HepG2 (cell line): ENCODE results near the gene SPOP. TPM values are rescaled to one million over a fixed set of nuclear protein-coding genes. Genes with fewer than 3 reads are reported as not detected.
A peak's percentile ranks its signal among the peaks of the same experiment; 100 is the strongest.

ENCODE experiments used
- ARID3A ChIP-seq: IDR thresholded peaks from 2 replicates; pipeline ENCODE4 v1.6.1; 2012; ENCODE audit warnings: low read depth, low read length, improper control_type of control experiment
- BRCA1 ChIP-seq: sonication (generic); formaldehyde crosslinking; IDR thresholded peaks from 2 replicates; pipeline ENCODE4 v1.4.0; 2020; ENCODE audit warnings: missing genetic modification reagents
- DNMT3B ChIP-seq: conservative IDR thresholded peaks from 2 replicates; pipeline ENCODE4 v1.6.1; 2016; ENCODE audit warnings: missing biosample characterization, control low read depth
- GPN1 ChIP-seq: sonication (generic); formaldehyde crosslinking; IDR thresholded peaks from 2 replicates; pipeline ENCODE4 v1.5.1; 2020; ENCODE audit warnings: missing genetic modification reagents, borderline replicate concordance
- HDAC2 ChIP-seq: sonication (generic); formaldehyde crosslinking; IDR thresholded peaks from 2 replicates; pipeline ENCODE4 v1.4.0; 2020; ENCODE audit warnings: missing genetic modification reagents
- HES4 ChIP-seq: sonication (generic); formaldehyde crosslinking; IDR thresholded peaks from 2 replicates; pipeline ENCODE4 v1.9.0; 2021; ENCODE audit warnings: mild to moderate bottlenecking, missing genetic modification reagents, borderline replicate concordance
- PCBP2 ChIP-seq: fragments of 200-400 bp; formaldehyde crosslinking; optimal IDR thresholded peaks from 2 replicates; pipeline ENCODE3; 2018; ENCODE audit warnings: low read length, low read depth; ENCODE audit not compliant: poor library complexity, severe bottlenecking
- REPIN1 ChIP-seq: sonication (generic); formaldehyde crosslinking; IDR thresholded peaks from 2 replicates; pipeline ENCODE4 v1.8.0; 2022; ENCODE audit warnings: missing genetic modification reagents, low read depth, mild to moderate bottlenecking, borderline replicate concordance
- SP1 ChIP-seq, 2 experiments: fragments of 450-650 bp in 1 of 2; sonication (generic) in 1 of 2; formaldehyde crosslinking in 1 of 2; IDR thresholded peaks; 2 replicates each; pipeline versions ENCODE4 v1.4.0 to v1.6.1; 2016 to 2020; ENCODE audit warnings: missing genetic modification reagents in 1 of 2
- ZNF331 ChIP-seq: sonication (generic); formaldehyde crosslinking; IDR thresholded peaks from 2 replicates; pipeline ENCODE4 v1.4.0; 2020; ENCODE audit warnings: missing genetic modification reagents
- ZNF362 ChIP-seq: sonication (generic); formaldehyde crosslinking; IDR thresholded peaks from 2 replicates; pipeline ENCODE4 v1.4.0; 2020; ENCODE audit warnings: missing genetic modification reagents, mild to moderate bottlenecking, borderline replicate concordance
- ZNF574 ChIP-seq: sonication (generic); formaldehyde crosslinking; IDR thresholded peaks from 2 replicates; pipeline ENCODE4 v1.4.0; 2020; ENCODE audit warnings: missing genetic modification reagents
- ZNF703 ChIP-seq: sonication (generic); formaldehyde crosslinking; IDR thresholded peaks from 2 replicates; pipeline ENCODE4 v1.5.1; 2020; ENCODE audit warnings: missing genetic modification reagents, mild to moderate bottlenecking, moderate library complexity, borderline replicate concordance
- polyA plus RNA-seq, 8 experiments: library from polyadenylated mRNA; depleted of rRNA in 3 of 8; stranded (reverse) in 7 of 8; unstranded in 1 of 8; fragments of >200 nt; fragmentation: Illumina TruSeq in 4 of 8; extraction: Trizol in 4 of 8; gene quantifications; 2 replicates each; pipeline versions ENCODE4 v1.2.1 to v1.2.3, GENCODE V29; 2011 to 2016; ENCODE audit warnings: low read depth in 4 of 8, missing spikeins in 1 of 8, mixed read lengths in 1 of 8; ENCODE audit not compliant: insufficient read depth in 1 of 8
- total RNA-seq, 5 experiments: library from RNA; depleted of rRNA; stranded (reverse); fragments of >200 nt; fragmentation: Illumina TruSeq; extraction: Trizol; gene quantifications; 2 replicates each; pipeline ENCODE4 v1.2.3, GENCODE V29; 2016; ENCODE audit warnings: low read depth in 1 of 5
- TF ChIP-seq, protein P1 (sequence below): fragments of 450-650 bp; IDR thresholded peaks from 2 replicates; pipeline ENCODE4 v1.6.1; 2016
- TF ChIP-seq, protein P2 (sequence below): sonication (generic); formaldehyde crosslinking; IDR thresholded peaks from 2 replicates; pipeline ENCODE4 v1.8.1; 2023; ENCODE audit warnings: mild to moderate bottlenecking, moderate library complexity, missing genetic modification reagents

The SPOP gene
- total and polyA plus RNA-seq, 2 of the 13 experiments (the other 11 are each of a cell fraction or from before 2014, with no cell fraction given) = 52.8 to 60.8 TPM

GRCh38 chr17:49707608-49708514 is 30.0 kb upstream of the SPOP start, which contains the start of gene SLC35B1 (continued):
- peak; percentile 36; the same call in 1 of the 2 replicates for TF ChIP-seq ZNF362 (CRISPR knock-in tag)
- TF ChIP-seq HES4 = 0 out of 2 replicates have a peak, but pooled peaks have one; percentile 36
- TF ChIP-seq, protein P1, sequence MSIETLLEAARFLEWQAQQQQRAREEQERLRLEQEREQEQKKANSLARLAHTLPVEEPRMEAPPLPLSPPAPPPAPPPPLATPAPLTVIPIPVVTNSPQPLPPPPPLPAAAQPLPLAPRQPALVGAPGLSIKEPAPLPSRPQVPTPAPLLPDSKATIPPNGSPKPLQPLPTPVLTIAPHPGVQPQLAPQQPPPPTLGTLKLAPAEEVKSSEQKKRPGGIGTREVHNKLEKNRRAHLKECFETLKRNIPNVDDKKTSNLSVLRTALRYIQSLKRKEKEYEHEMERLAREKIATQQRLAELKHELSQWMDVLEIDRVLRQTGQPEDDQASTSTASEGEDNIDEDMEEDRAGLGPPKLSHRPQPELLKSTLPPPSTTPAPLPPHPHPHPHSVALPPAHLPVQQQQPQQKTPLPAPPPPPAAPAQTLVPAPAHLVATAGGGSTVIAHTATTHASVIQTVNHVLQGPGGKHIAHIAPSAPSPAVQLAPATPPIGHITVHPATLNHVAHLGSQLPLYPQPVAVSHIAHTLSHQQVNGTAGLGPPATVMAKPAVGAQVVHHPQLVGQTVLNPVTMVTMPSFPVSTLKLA = peak; percentile 58
- peak; percentile 94 for TF ChIP-seq ZNF574 (CRISPR knock-in tag)
- TF ChIP-seq HDAC2 (CRISPR knock-in tag) = peak; percentile 45
- no peak for TF ChIP-seq GPN1 (CRISPR knock-in tag)
- 0 out of 2 replicates have a peak, but pooled peaks have one; percentile 80 for TF ChIP-seq ZNF703
- peak; percentile 84 for TF ChIP-seq REPIN1 (CRISPR knock-in tag)
- no peak for TF ChIP-seq PCBP2
- TF ChIP-seq BRCA1 (CRISPR knock-in tag) = no peak
- TF ChIP-seq ZNF331 (CRISPR knock-in tag) = peak; percentile 72; the same call in 1 of the 2 replicates
- peak; percentile 40; the same call in 1 of the 2 replicates for TF ChIP-seq ARID3A
- TF ChIP-seq, protein P2, sequence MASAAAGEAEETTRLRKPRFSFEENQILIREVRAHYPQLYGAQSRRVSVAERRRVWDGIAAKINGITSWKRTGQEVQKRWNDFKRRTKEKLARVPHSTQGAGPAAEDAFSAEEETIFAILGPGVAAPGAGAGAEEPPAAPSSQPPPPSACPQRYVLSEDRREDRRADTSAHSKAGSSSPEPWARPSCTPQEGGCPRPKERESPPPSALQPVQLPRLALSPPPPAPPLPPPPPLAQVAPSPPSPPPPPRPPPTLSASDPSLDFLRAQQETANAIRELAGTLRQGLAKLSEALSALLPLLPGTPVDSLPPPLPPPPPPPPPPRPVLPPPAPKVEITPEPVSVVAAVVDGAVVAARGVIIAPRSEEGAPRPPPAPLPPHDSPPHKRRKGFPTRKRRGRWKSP = 0 out of 2 replicates have a peak, but pooled peaks have one; percentile 37
- TF ChIP-seq DNMT3B (CRISPR knock-in tag) = peak; percentile 82; the same call in 1 of the 2 replicates
- TF ChIP-seq SP1 (IDR thresholded peaks at IDR 0.05) = no peak
- TF ChIP-seq SP1 (CRISPR knock-in tag; IDR thresholded peaks at IDR 0.05) = peak; percentile 93
